GM21717 (cell line): ENCODE data around the gene PNMA8C.

Source experiments
- ATAC-seq: cut with Tn5 transposase; IDR thresholded peaks from one replicate; pipeline ENCODE4 v1.9.1; 2021; ENCODE audit warnings: mild to moderate bottlenecking, moderate library complexity; ENCODE audit not compliant: unreplicated experiment

PNMA8C gene

GRCh38 chr19:46428239-46429135 lies at the start of gene PNMA8C:
PNMA8C (minus strand) TSS chr19:46428936; CDS start chr19:46428359, 577 bp downstream.
- ATAC-seq = no peak

- no peak for ATAC-seq
Observed at GRCh38 chr19:46475986-46476385, 47.2 kb upstream of the PNMA8C start.

GRCh38 chr19:46474211-46474610 lies 45.5 kb upstream of the PNMA8C start:
- ATAC-seq = no peak

- ATAC-seq = no peak
Observed at GRCh38 chr19:46472592-46472991, 43.9 kb upstream of the PNMA8C start.

- ATAC-seq = no peak
Observed at GRCh38 chr19:46471811-46472543, 43.2 kb upstream of the PNMA8C start.

- ATAC-seq = no peak
Observed at GRCh38 chr19:46471116-46471733, 42.5 kb upstream of the PNMA8C start, which contains the start of gene PNMA8A. PNMA8A (minus strand) TSS chr19:46471563; CDS start chr19:46471035, 528 bp downstream.

GRCh38 chr19:46470376-46470775 lies 41.6 kb upstream of the PNMA8C start:
- ATAC-seq = no peak

GRCh38 chr19:46469541-46470185 lies 40.9 kb upstream of the PNMA8C start:
- ATAC-seq = no peak

GRCh38 chr19:46466536-46467196 lies 37.9 kb upstream of the PNMA8C start:
- ATAC-seq = no peak

GRCh38 chr19:46463516-46463915 lies 34.8 kb upstream of the PNMA8C start:
- ATAC-seq = no peak

GRCh38 chr19:46461537-46461936 lies 32.8 kb upstream of the PNMA8C start:
- no peak for ATAC-seq

GRCh38 chr19:46460981-46461380 lies 32.2 kb upstream of the PNMA8C start:
- no peak for ATAC-seq

GRCh38 chr19:46460055-46460454 lies 31.3 kb upstream of the PNMA8C start:
- ATAC-seq = no peak

- ATAC-seq = no peak
Observed at GRCh38 chr19:46456930-46457329, 28.2 kb upstream of the PNMA8C start.

GRCh38 chr19:46454244-46454643 lies 25.5 kb upstream of the PNMA8C start:
- ATAC-seq = no peak

GRCh38 chr19:46453661-46454060 lies 24.9 kb upstream of the PNMA8C start:
- no peak for ATAC-seq

- ATAC-seq = no peak
Observed at GRCh38 chr19:46452186-46452585, 23.4 kb upstream of the PNMA8C start.

- no peak for ATAC-seq
Observed at GRCh38 chr19:46451352-46451751, 22.6 kb upstream of the PNMA8C start.

GRCh38 chr19:46450737-46451136 lies 22.0 kb upstream of the PNMA8C start:
- ATAC-seq = no peak

- ATAC-seq = no peak
Observed at GRCh38 chr19:46449228-46449627, 20.5 kb upstream of the PNMA8C start.
